Fibroblast of pulmonary artery (primary cell): ENCODE results near the gene MPLKIP.

Experiments
- DNase-seq: peaks from one replicate; pipeline ENCODE4 v3.0.0-alpha.2; 2010; ENCODE audit warnings: low read depth
- H3K4me3 ChIP-seq: replicated peaks from 2 replicates; pipeline ENCODE4 v1.5.1; 2011; ENCODE audit warnings: low read depth, mild to moderate bottlenecking, control low read depth, low read length, moderate library complexity
- CTCF ChIP-seq: IDR thresholded peaks from 2 replicates; pipeline ENCODE4 v1.5.1; 2011; ENCODE audit warnings: mild to moderate bottlenecking, control low read depth, low read length, inconsistent platforms; ENCODE audit errors: missing control alignments

Gene MPLKIP

GRCh38 chr7:40095695-40096327 lies 38.6 kb downstream of the MPLKIP start:
- no peak for DNase-seq
- no peak overlapping the region for H3K4me3 ChIP-seq
- no peak for TF ChIP-seq CTCF

GRCh38 chr7:40095230-40095629 lies 39.2 kb downstream of the MPLKIP start:
- TF ChIP-seq CTCF = no peak
- DNase-seq = no peak
- no peak overlapping the region for H3K4me3 ChIP-seq

- DNase-seq = no peak
- H3K4me3 ChIP-seq = no peak overlapping the region
- TF ChIP-seq CTCF = no peak
These were observed 40.6 kb downstream of the MPLKIP start for GRCh38 chr7:40093631-40094350.

- TF ChIP-seq CTCF = no peak
- no peak for DNase-seq
- H3K4me3 ChIP-seq = no peak overlapping the region
These were observed 42.2 kb downstream of the MPLKIP start for GRCh38 chr7:40092182-40092581.

- no peak overlapping the region for H3K4me3 ChIP-seq
- peak; percentile 77 for DNase-seq
- TF ChIP-seq CTCF = no peak
These were observed 56.6 kb downstream of the MPLKIP start for GRCh38 chr7:40077849-40078248.
